HepG2 (cell line): ENCODE data around the gene TBC1D16. TPM values are rescaled to one million over a fixed set of nuclear protein-coding genes. Genes with fewer than 3 reads are reported as not detected.
A peak's percentile ranks its signal among the peaks of the same experiment; 100 is the strongest.

ENCODE experiments used
- ASH2L ChIP-seq: fragments of 300-600, 200-600 bp; sonication (generic); IDR thresholded peaks from 2 replicates; pipeline ENCODE4 v1.7.0; 2017; ENCODE audit warnings: low read depth, mild to moderate bottlenecking, moderate library complexity, mixed read lengths, low read length; ENCODE audit not compliant: insufficient read length
- CCDC6 ChIP-seq: sonication (generic); formaldehyde crosslinking; IDR thresholded peaks from 2 replicates; pipeline ENCODE4 v1.8.1; 2022; ENCODE audit warnings: mild to moderate bottlenecking, missing genetic modification reagents, moderate library complexity
- DMAP1 ChIP-seq: IDR thresholded peaks from 2 replicates; pipeline ENCODE4 v1.6.1; 2016
- HMG20B ChIP-seq: conservative IDR thresholded peaks from 2 replicates; pipeline ENCODE4 v1.6.1; 2016; ENCODE audit warnings: missing genetic modification reagents, missing compliant biosample characterization
- KMT2A ChIP-seq: sonication (generic); formaldehyde crosslinking; IDR thresholded peaks from 2 replicates; pipeline ENCODE4 v1.4.0; 2020; ENCODE audit warnings: missing genetic modification reagents
- KMT2B ChIP-seq: IDR thresholded peaks from 2 replicates; pipeline ENCODE4 v1.6.1; 2016; ENCODE audit warnings: missing genetic modification reagents, missing compliant biosample characterization
- NKX3-1 ChIP-seq: sonication (generic); formaldehyde crosslinking; IDR thresholded peaks from 2 replicates; pipeline ENCODE4 v1.5.0; 2020; ENCODE audit warnings: missing genetic modification reagents
- SAP130 ChIP-seq: IDR thresholded peaks from 2 replicates; pipeline ENCODE4 v1.6.1; 2016; ENCODE audit warnings: low read depth
- ZBTB21 ChIP-seq: sonication (generic); formaldehyde crosslinking; IDR thresholded peaks from 2 replicates; pipeline ENCODE4 v1.4.0; 2020; ENCODE audit warnings: missing genetic modification reagents
- ZBTB38 ChIP-seq: sonication (generic); formaldehyde crosslinking; IDR thresholded peaks from 2 replicates; pipeline ENCODE4 v1.5.1; 2020; ENCODE audit warnings: mild to moderate bottlenecking, missing genetic modification reagents
- ZNF567 ChIP-seq: sonication (generic); formaldehyde crosslinking; IDR thresholded peaks from 2 replicates; pipeline ENCODE4 v1.8.1; 2023; ENCODE audit warnings: mild to moderate bottlenecking, missing genetic modification reagents, borderline replicate concordance
- ZNF598 ChIP-seq: sonication (generic); formaldehyde crosslinking; IDR thresholded peaks from 2 replicates; pipeline ENCODE4 v1.5.1; 2020; ENCODE audit warnings: mild to moderate bottlenecking, missing genetic modification reagents, borderline replicate concordance
- polyA plus RNA-seq, 8 experiments: library from polyadenylated mRNA; depleted of rRNA in 3 of 8; stranded (reverse) in 7 of 8; unstranded in 1 of 8; fragments of >200 nt; fragmentation: Illumina TruSeq in 4 of 8; extraction: Trizol in 4 of 8; gene quantifications; 2 replicates each; pipeline versions ENCODE4 v1.2.1 to v1.2.3, GENCODE V29; 2011 to 2016; ENCODE audit warnings: low read depth in 4 of 8, missing spikeins in 1 of 8, mixed read lengths in 1 of 8; ENCODE audit not compliant: insufficient read depth in 1 of 8
- total RNA-seq, 5 experiments: library from RNA; depleted of rRNA; stranded (reverse); fragments of >200 nt; fragmentation: Illumina TruSeq; extraction: Trizol; gene quantifications; 2 replicates each; pipeline ENCODE4 v1.2.3, GENCODE V29; 2016; ENCODE audit warnings: low read depth in 1 of 5
- TF ChIP-seq, protein P1 (sequence below): IDR thresholded peaks from 2 replicates; pipeline ENCODE4 v1.6.1; 2016; ENCODE audit warnings: mild to moderate bottlenecking, missing biosample characterization, missing genetic modification reagents
- TF ChIP-seq, protein P2 (sequence below): IDR thresholded peaks from 2 replicates; pipeline ENCODE4 v1.6.1; 2016; ENCODE audit warnings: low read depth, borderline replicate concordance
- TF ChIP-seq, protein P3 (sequence below), 2 experiments: sonication (generic) in 1 of 2; formaldehyde crosslinking in 1 of 2; IDR thresholded peaks; 2 replicates each; pipeline versions ENCODE4 v1.4.0 to v1.6.1; 2016 to 2020; ENCODE audit warnings: borderline replicate concordance in 1 of 2, low read depth in 1 of 2, mild to moderate bottlenecking in 1 of 2, missing genetic modification reagents in 1 of 2
- TF ChIP-seq, protein P4 (sequence below): sonication (generic); formaldehyde crosslinking; IDR thresholded peaks from 2 replicates; pipeline ENCODE4 v1.4.0; 2020; ENCODE audit warnings: missing genetic modification reagents
- TF ChIP-seq, protein P5 (sequence below): sonication (generic); formaldehyde crosslinking; IDR thresholded peaks from 2 replicates; pipeline ENCODE4 v1.5.1; 2020; ENCODE audit warnings: missing genetic modification reagents, mild to moderate bottlenecking, borderline replicate concordance

Gene TBC1D16
- total and polyA plus RNA-seq, 2 of the 13 experiments (the other 11 are each of a cell fraction or from before 2014, with no cell fraction given): 14.9 to 24.9 TPM

DNA sequence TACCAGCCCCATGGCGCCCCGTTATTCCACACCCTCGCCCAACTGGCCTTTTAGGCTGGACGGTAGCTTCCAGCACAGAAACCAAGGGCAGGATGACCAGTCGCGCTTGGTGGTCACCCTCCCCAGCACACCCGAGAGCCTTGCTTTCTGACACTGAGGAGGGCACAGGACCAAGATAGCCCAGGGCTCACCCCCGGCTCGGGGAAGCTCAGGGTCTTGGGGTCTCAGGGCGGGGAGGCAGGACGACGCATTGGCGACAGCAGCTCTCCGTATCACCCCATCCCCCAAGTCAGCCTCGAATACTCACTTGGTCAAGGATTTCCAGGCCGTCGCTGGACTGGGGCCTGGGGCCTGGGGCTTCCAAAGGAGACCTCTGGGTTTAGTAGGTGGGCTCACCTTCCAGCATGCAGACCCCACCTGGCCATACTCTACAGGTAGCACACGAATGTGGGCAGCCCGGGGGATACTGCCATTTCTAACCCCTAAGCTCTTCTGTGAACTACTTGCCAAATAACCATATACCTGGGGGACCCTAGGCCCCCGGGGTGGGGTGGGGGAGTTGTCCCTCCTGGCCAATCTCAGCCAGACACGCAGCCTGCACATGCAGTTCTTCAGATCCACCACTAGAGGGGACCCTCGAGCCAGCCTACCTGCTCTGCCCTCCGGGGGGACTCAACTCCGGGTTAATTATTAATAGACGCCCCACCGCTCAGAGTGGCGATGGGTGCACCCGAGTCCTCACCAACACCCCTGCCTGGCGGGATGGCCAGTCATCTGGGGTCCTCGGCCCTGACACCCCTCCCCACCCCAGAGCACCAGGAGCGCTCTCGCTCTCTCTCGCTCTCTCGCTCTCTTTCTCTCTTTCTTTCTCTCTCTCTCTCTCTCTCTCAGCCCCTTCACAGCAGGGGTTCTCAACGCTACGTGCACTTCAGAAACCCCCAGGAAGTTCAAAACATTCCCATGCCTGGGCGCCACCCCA is 30.0 kb downstream of the TBC1D16 start (continued):
- TF ChIP-seq, protein P1, sequence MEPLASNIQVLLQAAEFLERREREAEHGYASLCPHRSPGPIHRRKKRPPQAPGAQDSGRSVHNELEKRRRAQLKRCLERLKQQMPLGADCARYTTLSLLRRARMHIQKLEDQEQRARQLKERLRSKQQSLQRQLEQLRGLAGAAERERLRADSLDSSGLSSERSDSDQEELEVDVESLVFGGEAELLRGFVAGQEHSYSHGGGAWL (CRISPR knock-in tag): no peak
- TF ChIP-seq, protein P2, sequence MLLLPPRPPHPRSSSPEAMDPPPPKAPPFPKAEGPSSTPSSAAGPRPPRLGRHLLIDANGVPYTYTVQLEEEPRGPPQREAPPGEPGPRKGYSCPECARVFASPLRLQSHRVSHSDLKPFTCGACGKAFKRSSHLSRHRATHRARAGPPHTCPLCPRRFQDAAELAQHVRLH: peak; percentile 56; the same call in 1 of the 2 replicates
- TF ChIP-seq ZBTB21 (CRISPR knock-in tag) (no peak), ZBTB38 (peak; percentile 16; the same call in 1 of the 2 replicates), ASH2L (peak; percentile 68), HMG20B (CRISPR knock-in tag) (no peak), ZNF567 (0 out of 2 replicates have a peak, but pooled peaks have one; percentile 79), NKX3-1 (CRISPR knock-in tag) (no peak), CCDC6 (CRISPR knock-in tag) (no peak), DMAP1 (CRISPR knock-in tag) (peak; percentile 68), SAP130 (CRISPR knock-in tag) (peak; percentile 80), ZNF598 (CRISPR knock-in tag) (peak; percentile 12; the same call in 1 of the 2 replicates), KMT2B (CRISPR knock-in tag) (no peak), KMT2A (CRISPR knock-in tag) (peak; percentile 65; the same call in 1 of the 2 replicates)
- TF ChIP-seq, protein P3, sequence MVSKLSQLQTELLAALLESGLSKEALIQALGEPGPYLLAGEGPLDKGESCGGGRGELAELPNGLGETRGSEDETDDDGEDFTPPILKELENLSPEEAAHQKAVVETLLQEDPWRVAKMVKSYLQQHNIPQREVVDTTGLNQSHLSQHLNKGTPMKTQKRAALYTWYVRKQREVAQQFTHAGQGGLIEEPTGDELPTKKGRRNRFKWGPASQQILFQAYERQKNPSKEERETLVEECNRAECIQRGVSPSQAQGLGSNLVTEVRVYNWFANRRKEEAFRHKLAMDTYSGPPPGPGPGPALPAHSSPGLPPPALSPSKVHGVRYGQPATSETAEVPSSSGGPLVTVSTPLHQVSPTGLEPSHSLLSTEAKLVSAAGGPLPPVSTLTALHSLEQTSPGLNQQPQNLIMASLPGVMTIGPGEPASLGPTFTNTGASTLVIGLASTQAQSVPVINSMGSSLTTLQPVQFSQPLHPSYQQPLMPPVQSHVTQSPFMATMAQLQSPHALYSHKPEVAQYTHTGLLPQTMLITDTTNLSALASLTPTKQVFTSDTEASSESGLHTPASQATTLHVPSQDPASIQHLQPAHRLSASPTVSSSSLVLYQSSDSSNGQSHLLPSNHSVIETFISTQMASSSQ (IDR thresholded peaks at IDR 0.05; ENCODE audit: low read depth): peak; percentile 99
- TF ChIP-seq, protein P3 (CRISPR knock-in tag; IDR thresholded peaks at IDR 0.05; ENCODE audit: borderline replicate concordance): peak; percentile 99
- TF ChIP-seq, protein P4, sequence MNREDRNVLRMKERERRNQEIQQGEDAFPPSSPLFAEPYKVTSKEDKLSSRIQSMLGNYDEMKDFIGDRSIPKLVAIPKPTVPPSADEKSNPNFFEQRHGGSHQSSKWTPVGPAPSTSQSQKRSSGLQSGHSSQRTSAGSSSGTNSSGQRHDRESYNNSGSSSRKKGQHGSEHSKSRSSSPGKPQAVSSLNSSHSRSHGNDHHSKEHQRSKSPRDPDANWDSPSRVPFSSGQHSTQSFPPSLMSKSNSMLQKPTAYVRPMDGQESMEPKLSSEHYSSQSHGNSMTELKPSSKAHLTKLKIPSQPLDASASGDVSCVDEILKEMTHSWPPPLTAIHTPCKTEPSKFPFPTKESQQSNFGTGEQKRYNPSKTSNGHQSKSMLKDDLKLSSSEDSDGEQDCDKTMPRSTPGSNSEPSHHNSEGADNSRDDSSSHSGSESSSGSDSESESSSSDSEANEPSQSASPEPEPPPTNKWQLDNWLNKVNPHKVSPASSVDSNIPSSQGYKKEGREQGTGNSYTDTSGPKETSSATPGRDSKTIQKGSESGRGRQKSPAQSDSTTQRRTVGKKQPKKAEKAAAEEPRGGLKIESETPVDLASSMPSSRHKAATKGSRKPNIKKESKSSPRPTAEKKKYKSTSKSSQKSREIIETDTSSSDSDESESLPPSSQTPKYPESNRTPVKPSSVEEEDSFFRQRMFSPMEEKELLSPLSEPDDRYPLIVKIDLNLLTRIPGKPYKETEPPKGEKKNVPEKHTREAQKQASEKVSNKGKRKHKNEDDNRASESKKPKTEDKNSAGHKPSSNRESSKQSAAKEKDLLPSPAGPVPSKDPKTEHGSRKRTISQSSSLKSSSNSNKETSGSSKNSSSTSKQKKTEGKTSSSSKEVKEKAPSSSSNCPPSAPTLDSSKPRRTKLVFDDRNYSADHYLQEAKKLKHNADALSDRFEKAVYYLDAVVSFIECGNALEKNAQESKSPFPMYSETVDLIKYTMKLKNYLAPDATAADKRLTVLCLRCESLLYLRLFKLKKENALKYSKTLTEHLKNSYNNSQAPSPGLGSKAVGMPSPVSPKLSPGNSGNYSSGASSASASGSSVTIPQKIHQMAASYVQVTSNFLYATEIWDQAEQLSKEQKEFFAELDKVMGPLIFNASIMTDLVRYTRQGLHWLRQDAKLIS (CRISPR knock-in tag): no peak
- TF ChIP-seq, protein P5, sequence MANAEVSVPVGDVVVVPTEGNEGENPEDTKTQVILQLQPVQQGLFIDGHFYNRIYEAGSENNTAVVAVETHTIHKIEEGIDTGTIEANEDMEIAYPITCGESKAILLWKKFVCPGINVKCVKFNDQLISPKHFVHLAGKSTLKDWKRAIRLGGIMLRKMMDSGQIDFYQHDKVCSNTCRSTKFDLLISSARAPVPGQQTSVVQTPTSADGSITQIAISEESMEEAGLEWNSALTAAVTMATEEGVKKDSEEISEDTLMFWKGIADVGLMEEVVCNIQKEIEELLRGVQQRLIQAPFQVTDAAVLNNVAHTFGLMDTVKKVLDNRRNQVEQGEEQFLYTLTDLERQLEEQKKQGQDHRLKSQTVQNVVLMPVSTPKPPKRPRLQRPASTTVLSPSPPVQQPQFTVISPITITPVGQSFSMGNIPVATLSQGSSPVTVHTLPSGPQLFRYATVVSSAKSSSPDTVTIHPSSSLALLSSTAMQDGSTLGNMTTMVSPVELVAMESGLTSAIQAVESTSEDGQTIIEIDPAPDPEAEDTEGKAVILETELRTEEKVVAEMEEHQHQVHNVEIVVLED (CRISPR knock-in tag): peak; percentile 25; the same call in 1 of the 2 replicates
